BLaER1 (cell line): Measurements from ENCODE around the gene ATP5PB.
A peak's percentile ranks its signal among the peaks of the same experiment; 100 is the strongest.

Experiments used
- H3K27ac ChIP-seq: shearing (Covaris generic); formaldehyde crosslinking; 2 replicates; pipeline ENCODE4 v1.8.1; 2022
- H3K27me3 ChIP-seq: shearing (Covaris generic); formaldehyde crosslinking; 2 replicates; pipeline ENCODE4 v1.8.1; 2022
- H3K36me3 ChIP-seq: shearing (Covaris generic); formaldehyde crosslinking; 2 replicates; pipeline ENCODE4 v1.8.1; 2022
- H3K4me1 ChIP-seq: shearing (Covaris generic); formaldehyde crosslinking; 2 replicates; pipeline ENCODE4 v1.8.1; 2022
- H3K4me2 ChIP-seq: shearing (Covaris generic); formaldehyde crosslinking; 2 replicates; pipeline ENCODE4 v1.8.1; 2022
- H3K4me3 ChIP-seq: shearing (Covaris generic); formaldehyde crosslinking; 2 replicates; pipeline ENCODE4 v1.8.1; 2022
- H3K9ac ChIP-seq: shearing (Covaris generic); formaldehyde crosslinking; 2 replicates; pipeline ENCODE4 v1.8.1; 2022
- H3K9me3 ChIP-seq: shearing (Covaris generic); formaldehyde crosslinking; 2 replicates; pipeline ENCODE4 v1.8.1; 2022
- H4K20me1 ChIP-seq: shearing (Covaris generic); formaldehyde crosslinking; 2 replicates; pipeline ENCODE4 v1.8.1; 2022
- Cebpa-rat ChIP-seq: shearing (Covaris generic); IDR thresholded peaks from 2 replicates; pipeline ENCODE4 v1.8.1; 2022

The ATP5PB gene

DNA sequence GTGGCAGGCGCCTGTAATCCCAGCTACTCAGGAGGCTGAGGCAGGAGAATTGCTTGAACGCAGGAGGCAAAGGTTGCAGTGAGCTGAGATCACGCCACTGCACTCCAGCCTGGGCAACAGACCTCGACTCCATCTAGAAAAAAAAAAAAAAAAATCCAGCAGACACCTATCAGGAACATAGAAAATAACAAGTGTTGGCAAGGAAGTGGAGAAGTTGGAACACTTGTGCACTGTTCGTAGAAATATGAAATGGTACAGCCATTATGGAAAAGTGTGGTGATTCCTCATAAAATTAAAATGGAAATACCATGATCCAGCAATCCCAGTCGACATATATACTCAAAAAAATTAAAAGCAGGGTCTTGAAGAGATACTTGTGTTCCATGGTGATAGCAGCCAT is 12.5 kb downstream of the ATP5PB start:
- Histone ChIP-seq H3K9me3 (no peaks in the 10 kb centered on the region), H4K20me1 (no peaks in the 10 kb centered on the region), H3K4me2 (no peak overlapping the region), H3K4me1 (no peaks in the 10 kb centered on the region), H3K27me3 (no peaks in the 10 kb centered on the region), H3K36me3 (peaks cover 61% of the 10 kb centered on the region), H3K9ac (no peak overlapping the region), H3K4me3 (no peak overlapping the region), H3K27ac (no peak overlapping the region)
- no peak for TF ChIP-seq Cebpa-rat

DNA sequence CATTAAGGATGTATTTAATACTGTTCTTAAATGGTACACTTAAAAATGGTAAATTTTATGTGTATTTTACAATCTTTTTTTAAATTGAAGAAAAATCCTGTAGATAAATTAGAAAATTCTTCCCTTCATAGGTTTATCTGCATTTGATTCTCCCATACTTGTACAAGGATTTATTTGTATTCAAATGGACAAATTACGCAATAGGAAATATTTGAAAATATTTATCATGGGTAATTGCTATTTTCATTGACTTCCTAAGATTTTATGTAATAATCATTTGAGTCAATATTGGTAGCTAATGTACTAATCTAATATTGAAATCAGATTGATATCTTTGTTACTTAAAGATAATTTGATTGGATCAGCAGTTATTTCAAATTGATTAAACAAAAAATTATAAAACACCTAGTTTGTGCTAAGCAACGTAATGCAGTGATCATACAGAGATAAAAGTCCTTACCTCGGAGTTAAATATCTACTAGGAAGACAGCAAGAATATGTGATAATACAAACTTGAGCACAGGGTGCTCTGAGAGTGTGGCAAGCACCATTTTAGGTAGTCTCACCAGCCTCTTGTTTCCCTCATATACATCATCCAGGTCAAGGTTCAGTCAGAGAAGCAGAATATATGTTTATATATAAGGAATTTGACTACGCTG is 13.2 kb downstream of the ATP5PB start:
- no peak overlapping the region for H3K9ac ChIP-seq
- no peak overlapping the region for H3K4me2 ChIP-seq
- no peak for TF ChIP-seq Cebpa-rat
- H3K4me3 ChIP-seq: no peak overlapping the region
- no peaks in the 10 kb centered on the region for H3K27me3 ChIP-seq
- no peak overlapping the region for H3K27ac ChIP-seq
- no peaks in the 10 kb centered on the region for H3K4me1 ChIP-seq
- H3K36me3 ChIP-seq: peaks cover 59% of the 10 kb centered on the region
- H3K9me3 ChIP-seq: no peaks in the 10 kb centered on the region
- H4K20me1 ChIP-seq: no peaks in the 10 kb centered on the region

GRCh38 chr1:111463029-111463683 is 13.9 kb downstream of the ATP5PB start:
- TF ChIP-seq Cebpa-rat: no peak
- Histone ChIP-seq H3K9me3 (no peaks in the 10 kb centered on the region), H3K4me2 (no peak overlapping the region), H3K4me3 (no peak overlapping the region), H3K36me3 (peaks cover 59% of the 10 kb centered on the region), H4K20me1 (no peaks in the 10 kb centered on the region), H3K27ac (no peak overlapping the region), H3K4me1 (no peaks in the 10 kb centered on the region), H3K9ac (no peak overlapping the region), H3K27me3 (no peaks in the 10 kb centered on the region)

- no peak for TF ChIP-seq Cebpa-rat
- Histone ChIP-seq H3K4me3 (no peak overlapping the region), H4K20me1 (no peaks in the 10 kb centered on the region), H3K27ac (no peak overlapping the region), H3K4me2 (no peak overlapping the region), H3K4me1 (peaks cover 8% of the 10 kb centered on the region), H3K27me3 (no peaks in the 10 kb centered on the region), H3K36me3 (peaks cover 58% of the 10 kb centered on the region), H3K9ac (no peak overlapping the region), H3K9me3 (no peaks in the 10 kb centered on the region)
Measured at GRCh38 chr1:111465754-111466153, 16.5 kb downstream of the ATP5PB start.

DNA sequence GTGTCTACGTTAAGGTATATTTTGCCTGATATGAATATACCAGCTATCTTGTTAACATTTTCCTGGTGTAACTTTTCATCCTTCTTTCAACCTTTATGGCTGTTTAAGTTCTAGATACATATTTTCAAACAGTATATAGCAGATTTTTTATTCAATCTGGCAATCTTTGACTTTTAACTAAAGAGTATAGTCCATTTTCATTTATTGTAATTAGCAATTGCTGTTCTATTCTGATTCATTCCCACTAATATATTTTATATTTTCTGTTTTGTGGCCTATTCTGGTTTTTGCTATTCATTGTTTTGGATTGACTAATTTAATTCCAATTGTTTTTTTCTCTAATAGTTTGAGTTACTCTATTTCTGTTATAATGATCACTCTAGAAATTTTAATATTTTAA is 17.2 kb downstream of the ATP5PB start:
- H3K27me3 ChIP-seq: no peaks in the 10 kb centered on the region
- peaks cover 51% of the 10 kb centered on the region for H3K36me3 ChIP-seq
- H3K4me2 ChIP-seq: no peak overlapping the region
- no peaks in the 10 kb centered on the region for H3K9me3 ChIP-seq
- no peak overlapping the region for H3K4me3 ChIP-seq
- H3K27ac ChIP-seq: no peak overlapping the region
- no peak overlapping the region for H3K9ac ChIP-seq
- H3K4me1 ChIP-seq: peaks cover 15% of the 10 kb centered on the region
- no peak for TF ChIP-seq Cebpa-rat
- no peaks in the 10 kb centered on the region for H4K20me1 ChIP-seq

- H3K4me3 ChIP-seq: no peak overlapping the region
- no peak overlapping the region for H3K27ac ChIP-seq
- H4K20me1 ChIP-seq: no peaks in the 10 kb centered on the region
- no peaks in the 10 kb centered on the region for H3K9me3 ChIP-seq
- H3K4me2 ChIP-seq: no peak overlapping the region
- no peak overlapping the region for H3K9ac ChIP-seq
- peaks cover 16% of the 10 kb centered on the region for H3K4me1 ChIP-seq
- H3K27me3 ChIP-seq: no peaks in the 10 kb centered on the region
- TF ChIP-seq Cebpa-rat: no peak
- peaks cover 38% of the 10 kb centered on the region for H3K36me3 ChIP-seq
Measured at GRCh38 chr1:111467865-111468716, 18.8 kb downstream of the ATP5PB start.

DNA sequence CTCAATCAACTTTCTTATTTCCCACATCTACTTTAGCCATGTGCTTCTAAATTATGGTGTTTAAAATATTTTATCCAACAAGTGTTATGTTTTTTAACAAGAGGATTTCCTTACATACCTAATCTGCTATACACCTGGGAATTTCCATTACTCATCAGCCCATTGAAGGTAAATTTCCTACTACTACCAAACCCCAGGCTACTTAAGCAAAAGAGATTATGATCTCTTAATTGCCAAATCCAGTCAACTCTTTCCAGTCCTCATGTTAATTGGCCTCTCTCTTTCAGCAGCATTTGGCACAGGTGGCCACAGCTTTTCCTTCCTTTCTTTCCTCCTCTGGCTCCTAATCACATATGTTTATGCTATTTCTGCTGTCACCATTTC is 19.4 kb downstream of the ATP5PB start:
- peaks cover 34% of the 10 kb centered on the region for H3K36me3 ChIP-seq
- H3K9me3 ChIP-seq: no peaks in the 10 kb centered on the region
- no peaks in the 10 kb centered on the region for H3K27me3 ChIP-seq
- peaks cover 21% of the 10 kb centered on the region for H3K4me1 ChIP-seq
- TF ChIP-seq Cebpa-rat: no peak
- no peak overlapping the region for H3K27ac ChIP-seq
- H3K9ac ChIP-seq: no peak overlapping the region
- H3K4me2 ChIP-seq: no peak overlapping the region
- no peaks in the 10 kb centered on the region for H4K20me1 ChIP-seq
- no peak overlapping the region for H3K4me3 ChIP-seq

DNA sequence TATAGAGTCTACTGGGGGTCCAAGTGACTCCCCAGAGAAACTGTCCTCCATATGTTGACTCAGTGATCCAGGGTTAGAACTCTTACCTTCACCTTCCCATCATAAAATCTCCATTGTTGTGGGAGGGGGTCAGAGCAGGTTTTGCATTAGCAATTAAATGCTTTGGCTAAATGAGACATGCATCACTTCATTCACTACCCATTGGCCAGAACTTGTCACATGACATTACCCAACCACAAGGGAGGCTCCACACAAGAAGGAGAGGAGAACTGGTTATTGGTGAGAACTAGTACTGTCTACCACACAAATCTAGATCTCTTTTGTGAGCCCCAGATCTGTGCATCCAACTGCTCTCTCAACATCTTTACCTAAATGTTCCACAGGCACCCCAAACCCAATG is 20.3 kb downstream of the ATP5PB start:
- Histone ChIP-seq H4K20me1 (no peaks in the 10 kb centered on the region), H3K4me1 (peaks cover 30% of the 10 kb centered on the region), H3K9ac (no peak overlapping the region), H3K36me3 (peaks cover 34% of the 10 kb centered on the region), H3K27ac (no peak overlapping the region), H3K9me3 (no peaks in the 10 kb centered on the region), H3K4me3 (no peak overlapping the region), H3K4me2 (no peak overlapping the region), H3K27me3 (no peaks in the 10 kb centered on the region)
- TF ChIP-seq Cebpa-rat: no peak

DNA sequence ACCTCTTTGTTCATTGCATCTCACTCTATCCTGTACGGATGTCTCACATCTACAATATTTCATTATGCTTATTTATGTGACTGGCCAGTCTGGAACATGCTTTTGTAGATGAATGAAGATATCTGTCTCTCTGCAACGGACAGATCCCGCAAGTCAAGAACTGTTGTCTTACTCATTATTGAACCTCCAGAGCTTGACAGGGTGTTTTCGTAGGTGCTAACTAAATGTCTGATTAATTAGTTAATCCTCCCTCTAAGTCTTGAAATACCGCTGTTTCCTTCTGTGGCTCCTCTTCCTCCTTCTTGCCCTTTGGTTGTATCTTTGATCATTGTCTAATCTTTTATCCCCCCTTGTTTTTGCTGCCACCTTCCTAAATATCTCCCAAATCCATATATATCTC is 21.3 kb downstream of the ATP5PB start:
- H3K27me3 ChIP-seq: no peaks in the 10 kb centered on the region
- no peaks in the 10 kb centered on the region for H3K9me3 ChIP-seq
- no peak overlapping the region for H3K9ac ChIP-seq
- peak overlapping the region; percentile 8; the same call in 1 of the 2 replicates for H3K4me3 ChIP-seq
- no peaks in the 10 kb centered on the region for H4K20me1 ChIP-seq
- no peak for TF ChIP-seq Cebpa-rat
- peak overlapping the region; percentile 55 for H3K27ac ChIP-seq
- H3K4me2 ChIP-seq: peak overlapping the region; percentile 75
- peaks cover 35% of the 10 kb centered on the region for H3K4me1 ChIP-seq
- peaks cover 34% of the 10 kb centered on the region for H3K36me3 ChIP-seq

- H4K20me1 ChIP-seq: no peaks in the 10 kb centered on the region
- H3K9ac ChIP-seq: peak overlapping the region; percentile 16; the same call in 1 of the 2 replicates
- H3K27ac ChIP-seq: peak overlapping the region; percentile 55
- H3K4me3 ChIP-seq: peak overlapping the region; percentile 8; the same call in 1 of the 2 replicates
- no peaks in the 10 kb centered on the region for H3K27me3 ChIP-seq
- TF ChIP-seq Cebpa-rat: no peak
- peaks cover 34% of the 10 kb centered on the region for H3K36me3 ChIP-seq
- peak overlapping the region; percentile 75 for H3K4me2 ChIP-seq
- no peaks in the 10 kb centered on the region for H3K9me3 ChIP-seq
- H3K4me1 ChIP-seq: peaks cover 39% of the 10 kb centered on the region
Measured at GRCh38 chr1:111471012-111471411, 21.7 kb downstream of the ATP5PB start.
